H1 (cell line): ENCODE results near the gene GABRA4. TPM values are rescaled to one million over a fixed set of nuclear protein-coding genes. Genes with fewer than 3 reads are reported as not detected.

ENCODE experiments used
- CTCF ChIA-PET: fragments of 300-600 bp; sonication (Branson Sonifier 250); formaldehyde crosslinking; loops from one replicate; lab custom pipeline; 2021; ENCODE audit not compliant: partially characterized antibody; lab: Charles Lee
- POLR2A ChIA-PET: fragments of 300-600 bp; sonication (Branson Sonifier 250); formaldehyde crosslinking; loops from one replicate; lab custom pipeline; 2021; ENCODE audit warnings: inconsistent platforms; ENCODE audit not compliant: partially characterized antibody; lab: Charles Lee
- DNase-seq, 2 experiments: peaks; one replicate each; pipeline versions ENCODE4 v3.0.0 to v3.0.0-alpha.2; 2010 to 2022; ENCODE audit warnings: low spot score in 2 of 2, low read depth in 1 of 2, mixed read lengths in 1 of 2
- FAIRE-seq: peaks from 2 replicates; lab custom pipeline; 2011; peaks lifted over from hg19 to GRCh38; lab: Jason Lieb, UNC
- H2AFZ ChIP-seq: 2 replicates; pipeline ENCODE4 v1.8.1; 2012; ENCODE audit warnings: low read length, inconsistent platforms
- H2AK5ac ChIP-seq: 2 replicates; pipeline ENCODE4 v1.6.1; 2013; ENCODE audit warnings: low read depth, low read length
- H2BK120ac ChIP-seq: replicated peaks from 2 replicates; pipeline ENCODE3; 2013; ENCODE audit warnings: low read depth, low read length, inconsistent platforms
- H2BK12ac ChIP-seq: 2 replicates; pipeline ENCODE4 v1.6.1; 2013; ENCODE audit warnings: low read depth, low read length
- H2BK15ac ChIP-seq: 2 replicates; pipeline ENCODE4 v1.6.1; 2013; ENCODE audit warnings: low read length
- H2BK20ac ChIP-seq: 2 replicates; pipeline ENCODE4 v1.6.1; 2013; ENCODE audit warnings: low read length
- H2BK5ac ChIP-seq: 2 replicates; pipeline ENCODE4 v1.6.1; 2013; ENCODE audit warnings: low read depth, low read length
- H3K14ac ChIP-seq: 2 replicates; pipeline ENCODE4 v1.6.1; 2013; ENCODE audit warnings: inconsistent platforms; ENCODE audit not compliant: insufficient read length
- H3K18ac ChIP-seq: 2 replicates; pipeline ENCODE4 v1.6.1; 2013; ENCODE audit warnings: low read length; ENCODE audit errors: extremely low read depth
- H3K23ac ChIP-seq: 2 replicates; pipeline ENCODE4 v1.6.1; 2013; ENCODE audit warnings: inconsistent platforms; ENCODE audit not compliant: insufficient read length
- H3K23me2 ChIP-seq: 2 replicates; pipeline ENCODE4 v1.6.1; 2013; ENCODE audit warnings: low read depth, low read length
- H3K27ac ChIP-seq: 2 replicates; pipeline ENCODE4 v1.6.1; 2011; ENCODE audit warnings: low read depth, low read length, inconsistent platforms
- H3K27me3 ChIP-seq, 4 experiments: replicated peaks in 1 of 4; 1 replicate in 1 of 4; 2 replicates in 3 of 4; pipeline versions ENCODE4 v1.6.1 to v1.8.1; 2011 to 2013; ENCODE audit warnings: low read length in 3 of 4, mild to moderate bottlenecking in 3 of 4, inconsistent platforms in 2 of 4, mixed read lengths in 2 of 4, moderate library complexity in 1 of 4; ENCODE audit not compliant: control insufficient read depth in 3 of 4, insufficient read depth in 3 of 4; ENCODE audit errors: extremely low read depth in 1 of 4
- H3K36me3 ChIP-seq, 4 experiments: 2 replicates each; pipeline versions ENCODE4 v1.6.1 to v1.8.1; 2011 to 2013; ENCODE audit warnings: mild to moderate bottlenecking in 4 of 4, low read length in 3 of 4, moderate library complexity in 2 of 4, control low read depth in 1 of 4, inconsistent platforms in 1 of 4; ENCODE audit not compliant: insufficient read depth in 4 of 4, control insufficient read depth in 2 of 4
- H3K4ac ChIP-seq: replicated peaks from 2 replicates; pipeline ENCODE3; 2013; ENCODE audit warnings: low read length, low read depth, mixed read lengths, inconsistent platforms; ENCODE audit not compliant: insufficient read length
- H3K4me1 ChIP-seq, 4 experiments: replicated peaks in 1 of 4; 1 replicate in 1 of 4; 2 replicates in 3 of 4; pipeline versions ENCODE4 v1.6.1 to v1.8.1; 2011 to 2013; ENCODE audit warnings: low read length in 3 of 4, inconsistent platforms in 2 of 4, mixed read lengths in 1 of 4; ENCODE audit not compliant: insufficient read depth in 4 of 4, control insufficient read depth in 3 of 4
- H3K4me2 ChIP-seq, 2 experiments: 2 replicates each; pipeline versions ENCODE4 v1.6.1 to v1.8.1; 2011 to 2013; ENCODE audit warnings: low read depth in 2 of 2, low read length in 2 of 2, control low read depth in 1 of 2, inconsistent platforms in 1 of 2, mild to moderate bottlenecking in 1 of 2; ENCODE audit not compliant: insufficient read depth in 1 of 2
- H3K4me3 ChIP-seq, 4 experiments: fragments of 200-600, 300-600 bp in 1 of 4; sonication (generic), shearing (Covaris generic), sonication (Bioruptor Twin) in 1 of 4; 2 replicates each; pipeline versions ENCODE4 v1.5.1 to v1.8.1; 2011 to 2016; ENCODE audit warnings: low read length in 4 of 4, low read depth in 3 of 4, control low read depth in 2 of 4, inconsistent platforms in 2 of 4, mild to moderate bottlenecking in 2 of 4, mixed read lengths in 1 of 4, moderate library complexity in 1 of 4; ENCODE audit not compliant: insufficient read depth in 2 of 4; ENCODE audit errors: extremely low read depth in 1 of 4
- H3K56ac ChIP-seq: replicated peaks from 2 replicates; pipeline ENCODE3; 2013; ENCODE audit warnings: low read depth, mild to moderate bottlenecking, mixed read lengths, low read length, inconsistent platforms; ENCODE audit not compliant: insufficient read length
- H3K79me1 ChIP-seq: 2 replicates; pipeline ENCODE4 v1.6.1; 2013; ENCODE audit warnings: low read depth, low read length, control low read depth
- H3K79me2 ChIP-seq, 2 experiments: 2 replicates each; pipeline versions ENCODE4 v1.6.1 to v1.8.1; 2012 to 2013; ENCODE audit warnings: low read length in 2 of 2, mild to moderate bottlenecking in 2 of 2, inconsistent platforms in 1 of 2; ENCODE audit not compliant: insufficient read depth in 2 of 2, control insufficient read depth in 1 of 2
- H3K9ac ChIP-seq, 4 experiments: replicated peaks in 1 of 4; 1 replicate in 1 of 4; 2 replicates in 3 of 4; pipeline versions ENCODE4 v1.6.1 to v1.8.1; 2011 to 2013; ENCODE audit warnings: low read depth in 3 of 4, low read length in 3 of 4, control low read depth in 2 of 4, mild to moderate bottlenecking in 2 of 4, moderate library complexity in 2 of 4, inconsistent platforms in 1 of 4; ENCODE audit errors: extremely low read depth in 1 of 4
- H3K9me3 ChIP-seq, 2 experiments: 2 replicates each; pipeline versions ENCODE4 v1.6.1 to v1.8.1; 2012 to 2013; ENCODE audit warnings: mild to moderate bottlenecking in 2 of 2, moderate library complexity in 2 of 2, control low read depth in 1 of 2, inconsistent platforms in 1 of 2, low read depth in 1 of 2, low read length in 1 of 2, mixed read lengths in 1 of 2; ENCODE audit not compliant: insufficient read depth in 2 of 2
- H4K20me1 ChIP-seq, 2 experiments: replicated peaks in 1 of 2; 2 replicates each; pipeline versions ENCODE3 to v1.8.1; 2011 to 2013; ENCODE audit warnings: inconsistent platforms in 2 of 2, low read length in 2 of 2, mild to moderate bottlenecking in 1 of 2; ENCODE audit not compliant: insufficient read depth in 2 of 2, control insufficient read depth in 1 of 2
- H4K5ac ChIP-seq: 2 replicates; pipeline ENCODE4 v1.6.1; 2013; ENCODE audit warnings: low read length, low read depth, mixed read lengths, inconsistent platforms; ENCODE audit not compliant: insufficient read length
- H4K8ac ChIP-seq: 2 replicates; pipeline ENCODE4 v1.8.0; 2013; ENCODE audit warnings: mild to moderate bottlenecking, moderate library complexity, low read length, inconsistent platforms; ENCODE audit not compliant: insufficient read depth; ENCODE audit errors: extremely low read depth
- H4K91ac ChIP-seq: replicated peaks from 2 replicates; pipeline ENCODE3; 2013; ENCODE audit warnings: low read length, mixed read lengths, inconsistent platforms; ENCODE audit not compliant: insufficient read length
- CEBPB ChIP-seq: IDR thresholded peaks from 2 replicates; pipeline ENCODE4 v1.6.1; 2012; ENCODE audit warnings: low read depth, low read length
- FOSL1 ChIP-seq: IDR thresholded peaks from 2 replicates; pipeline ENCODE4 v1.6.1; 2011; ENCODE audit warnings: mild to moderate bottlenecking, low read depth, low read length, moderate library complexity; ENCODE audit not compliant: insufficient read depth
- JUN ChIP-seq: IDR thresholded peaks from 2 replicates; pipeline ENCODE4 v1.6.1; 2011; ENCODE audit warnings: low read depth, mild to moderate bottlenecking, improper control_type of control experiment, low read length
- POU5F1 ChIP-seq: IDR thresholded peaks from 2 replicates; pipeline ENCODE4 v1.6.1; 2011; ENCODE audit warnings: low read depth, mild to moderate bottlenecking, low read length, moderate library complexity
- RBBP5 ChIP-seq: IDR thresholded peaks from 2 replicates; pipeline ENCODE4 v1.7.1; 2012; ENCODE audit warnings: low read depth, mild to moderate bottlenecking, inconsistent platforms, low read length, moderate library complexity, borderline replicate concordance
- RFX5 ChIP-seq: IDR thresholded peaks from 2 replicates; pipeline ENCODE4 v1.6.1; 2011; ENCODE audit warnings: low read depth, low read length, improper control_type of control experiment, borderline replicate concordance
- SAP30 ChIP-seq: fragments of 300-600 bp; sonication (generic); IDR thresholded peaks from 2 replicates; pipeline ENCODE4 v1.7.1; 2012; ENCODE audit warnings: low read length, moderate library complexity, mild to moderate bottlenecking, inconsistent platforms; ENCODE audit not compliant: insufficient read depth, insufficient replicate concordance
- SP4 ChIP-seq: IDR thresholded peaks from 2 replicates; pipeline ENCODE4 v1.6.1; 2012; ENCODE audit warnings: low read length, inconsistent platforms
- WGBS, 2 experiments: shearing (Covaris generic) in 1 of 2; methylation state at CpG; one replicate each; pipeline versions ENCODE4 v1.1.6 to v1.1.7; 2013 to 2015; ENCODE audit warnings: low lambda C conversion rate in 2 of 2, mixed read lengths in 2 of 2, inconsistent platforms in 1 of 2, low coverage in 1 of 2, missing lambda C conversion rate in 1 of 2; ENCODE audit not compliant: insufficient replicate concordance in 2 of 2, insufficient coverage in 1 of 2, insufficient read length in 1 of 2; ENCODE audit errors: extremely low coverage in 1 of 2, missing lambda C conversion rate in 1 of 2; 5-methylcytosine and 5-hydroxymethylcytosine counted together
- polyA plus RNA-seq, 7 experiments: library from polyadenylated mRNA; depleted of rRNA in 3 of 7; stranded (reverse) in 5 of 7; unstranded in 2 of 7; fragments of >200 nt in 5 of 7; fragments of 200-250 nt in 2 of 7; gene quantifications; 1 replicate in 5 of 7; 2 replicates in 1 of 7; 4 replicates in 1 of 7; pipeline versions ENCODE4 v1.2.1 to v1.2.3, GENCODE V29; 2011 to 2013; ENCODE audit warnings: missing spikeins in 2 of 7, mixed read lengths in 2 of 7
- total RNA-seq: library from RNA; stranded (reverse); fragmentation: NEBNext Ultra II Directional; extraction: Animal tissue kit (Norgen Biotek cat#: 25700); gene quantifications from 2 replicates; pipeline ENCODE4 v1.2.1, GENCODE V29; 2021
- TF ChIP-seq, protein P1 (sequence below): IDR thresholded peaks from 2 replicates; pipeline ENCODE4 v1.6.1; 2012; ENCODE audit warnings: low read length, inconsistent platforms

GABRA4 gene
- total and polyA plus RNA-seq, 2 of the 8 experiments (the other 6 are each of a cell fraction or from before 2014, with no cell fraction given): 0.09 to 0.37 TPM

DNA sequence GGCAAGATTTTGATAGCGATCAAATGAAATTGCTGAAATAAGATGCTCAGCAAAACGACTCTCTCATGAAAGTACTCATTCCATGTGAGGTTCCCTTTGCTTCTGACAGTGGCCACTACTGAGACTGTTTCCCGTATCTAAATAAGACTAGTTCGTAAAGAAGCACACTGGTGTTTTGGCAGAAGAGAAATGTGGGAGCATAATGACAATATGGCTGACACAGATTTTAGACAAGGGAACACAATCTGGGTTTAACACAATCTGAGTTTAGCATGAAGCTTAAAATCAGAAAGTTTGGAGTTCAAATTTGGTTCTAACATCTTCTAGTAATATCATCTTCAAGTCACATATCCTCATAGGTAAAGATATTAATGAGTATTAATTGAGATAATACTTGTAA, 13.7 kb downstream of the GABRA4 start:
- no peaks in the 10 kb centered on the region for H4K20me1 ChIP-seq
- no peak overlapping the region for H2AK5ac ChIP-seq
- H3K79me2 ChIP-seq: no peaks in the 10 kb centered on the region
- no peak overlapping the region for H4K8ac ChIP-seq
- FAIRE-seq (no peak), DNase-seq (no peak)
- no peak overlapping the region for H3K4me2 ChIP-seq
- no peak overlapping the region for H3K18ac ChIP-seq
- H3K4me1 ChIP-seq: no peaks in the 10 kb centered on the region
- H3K23ac ChIP-seq: no peak overlapping the region
- H3K36me3 ChIP-seq: no peaks in the 10 kb centered on the region
- no peak overlapping the region for H4K5ac ChIP-seq
- H3K27me3 ChIP-seq: no peaks in the 10 kb centered on the region
- CTCF ChIA-PET: no interaction called here
- H2AFZ ChIP-seq: no peak overlapping the region
- H3K79me1 ChIP-seq: no peaks in the 10 kb centered on the region
- H3K9me3 ChIP-seq: no peaks in the 10 kb centered on the region
- no peak overlapping the region for H2BK5ac ChIP-seq
- H2BK12ac ChIP-seq: no peak overlapping the region
- H3K23me2 ChIP-seq: no peaks in the 10 kb centered on the region
- H3K4me3 ChIP-seq: no peak overlapping the region
- no peak overlapping the region for H3K9ac ChIP-seq
- POLR2A ChIA-PET: no interaction called here
- no peak overlapping the region for H2BK15ac ChIP-seq
- no peak overlapping the region for H3K4ac ChIP-seq
- H3K27ac ChIP-seq: no peak overlapping the region
- no peak overlapping the region for H3K14ac ChIP-seq
- WGBS, 2 experiments: 94% methylated on average over 4 of the region's 4 CpGs; no CpG with 5 or more reads in 1 of the 2 experiments
- H4K91ac ChIP-seq: no peak overlapping the region
- H2BK20ac ChIP-seq: no peak overlapping the region
- TF ChIP-seq SAP30 (no peak), RFX5 (no peak), JUN (no peak), FOSL1 (no peak), POU5F1 (no peak), SP4 (no peak), CEBPB (no peak), RBBP5 (no peak)
- TF ChIP-seq, protein P1, sequence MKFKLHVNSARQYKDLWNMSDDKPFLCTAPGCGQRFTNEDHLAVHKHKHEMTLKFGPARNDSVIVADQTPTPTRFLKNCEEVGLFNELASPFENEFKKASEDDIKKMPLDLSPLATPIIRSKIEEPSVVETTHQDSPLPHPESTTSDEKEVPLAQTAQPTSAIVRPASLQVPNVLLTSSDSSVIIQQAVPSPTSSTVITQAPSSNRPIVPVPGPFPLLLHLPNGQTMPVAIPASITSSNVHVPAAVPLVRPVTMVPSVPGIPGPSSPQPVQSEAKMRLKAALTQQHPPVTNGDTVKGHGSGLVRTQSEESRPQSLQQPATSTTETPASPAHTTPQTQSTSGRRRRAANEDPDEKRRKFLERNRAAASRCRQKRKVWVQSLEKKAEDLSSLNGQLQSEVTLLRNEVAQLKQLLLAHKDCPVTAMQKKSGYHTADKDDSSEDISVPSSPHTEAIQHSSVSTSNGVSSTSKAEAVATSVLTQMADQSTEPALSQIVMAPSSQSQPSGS: no peak
- no peak overlapping the region for H2BK120ac ChIP-seq
- no peak overlapping the region for H3K56ac ChIP-seq
